C4-2B (cell line): ENCODE data around the gene HOXB9.

ENCODE experiments used
- H3K27ac ChIP-seq: fragments of 450-650 bp; 2 replicates; pipeline ENCODE4 v1.5.1; 2017
- CTCF ChIP-seq: fragments of 450-650 bp; conservative IDR thresholded peaks from 2 replicates; pipeline ENCODE4 v1.5.1; 2017; ENCODE audit warnings: mild to moderate bottlenecking
- ZFX ChIP-seq: fragments of 450-650 bp; IDR thresholded peaks from 2 replicates; pipeline ENCODE4 v1.6.1; 2017

HOXB9 gene

GRCh38 chr17:48575066-48575582 lies 51.0 kb downstream of the HOXB9 start:
- TF ChIP-seq CTCF (no peak), ZFX (no peak)
- H3K27ac ChIP-seq = no peak overlapping the region

GRCh38 chr17:48574505-48575065 lies 51.6 kb downstream of the HOXB9 start:
- no peak for TF ChIP-seq CTCF
- TF ChIP-seq ZFX = no peak
- H3K27ac ChIP-seq = no peak overlapping the region

- no peak overlapping the region for H3K27ac ChIP-seq
- TF ChIP-seq ZFX (no peak), CTCF (no peak)
Measured at GRCh38 chr17:48571826-48572417, 54.2 kb downstream of the HOXB9 start.
